HEK293T (cell line): Measurements from ENCODE around the gene NHS.

Source experiments
- ARNT ChIP-seq: fragments of 450-650 bp; IDR thresholded peaks from 2 replicates; pipeline ENCODE4 v1.6.1; 2017; ENCODE audit warnings: mild to moderate bottlenecking
- BHLHE40 ChIP-seq: fragments of 450-650 bp; IDR thresholded peaks from 2 replicates; pipeline ENCODE4 v1.6.1; 2016; ENCODE audit warnings: mild to moderate bottlenecking, moderate library complexity, borderline replicate concordance
- CTBP1 ChIP-seq: fragments of 450-650 bp; IDR thresholded peaks from 2 replicates; pipeline ENCODE4 v1.6.1; 2016; ENCODE audit warnings: borderline replicate concordance
- ELF4 ChIP-seq: fragments of 450-650 bp; IDR thresholded peaks from 2 replicates; pipeline ENCODE4 v1.6.1; 2017; ENCODE audit warnings: antibody characterized with exemption
- FOXK2 ChIP-seq: fragments of 450-650 bp; IDR thresholded peaks from 2 replicates; pipeline ENCODE4 v1.6.1; 2016; ENCODE audit warnings: mild to moderate bottlenecking
- FOXM1 ChIP-seq: fragments of 450-650 bp; IDR thresholded peaks from 2 replicates; pipeline ENCODE4 v1.6.1; 2017; ENCODE audit warnings: mild to moderate bottlenecking, borderline replicate concordance
- HDGF ChIP-seq: fragments of 450-650 bp; IDR thresholded peaks from 2 replicates; pipeline ENCODE4 v1.6.1; 2017; ENCODE audit warnings: antibody characterized with exemption, borderline replicate concordance
- LEF1 ChIP-seq: fragments of 450-650 bp; IDR thresholded peaks from 2 replicates; pipeline ENCODE4 v1.6.1; 2017; ENCODE audit warnings: mild to moderate bottlenecking, borderline replicate concordance
- NFRKB ChIP-seq: fragments of 450-650 bp; IDR thresholded peaks from 2 replicates; pipeline ENCODE4 v1.6.1; 2016; ENCODE audit warnings: mild to moderate bottlenecking, moderate library complexity
- SP1 ChIP-seq: fragments of 450-650 bp; IDR thresholded peaks from 2 replicates; pipeline ENCODE4 v1.6.1; 2017
- SUZ12 ChIP-seq: fragments of 450-650 bp; IDR thresholded peaks from 2 replicates; pipeline ENCODE4 v1.6.1; 2016; ENCODE audit warnings: mild to moderate bottlenecking
- TARDBP ChIP-seq: fragments of 450-650 bp; IDR thresholded peaks from 2 replicates; pipeline ENCODE4 v1.6.1; 2016
- TF ChIP-seq, protein P1 (sequence below): fragments of 450-650 bp; IDR thresholded peaks from 2 replicates; pipeline ENCODE4 v1.6.1; 2016

DNA sequence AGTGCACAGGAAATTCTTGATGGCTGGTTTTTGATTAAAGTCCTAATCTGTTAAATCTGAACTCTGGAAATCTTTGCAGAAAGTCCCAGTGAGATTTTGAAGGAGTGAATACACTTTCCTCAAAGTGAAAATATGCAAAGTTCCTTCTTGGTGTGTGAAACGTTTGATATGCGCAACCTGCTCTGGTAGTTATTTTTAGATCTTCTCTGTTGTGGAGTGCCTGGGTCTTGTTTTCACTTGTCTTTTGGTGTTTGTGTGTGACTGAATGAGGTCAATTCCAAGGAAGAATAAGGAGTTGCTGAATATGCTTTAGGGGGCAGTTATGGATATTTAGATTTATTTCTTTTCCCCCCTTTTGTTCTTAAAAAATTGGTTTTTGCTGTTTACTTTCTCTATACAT is 404.0 kb downstream of the NHS start:
- TF ChIP-seq TARDBP (no peak), SP1 (no peak), LEF1 (no peak), SUZ12 (no peak), FOXM1 (no peak), BHLHE40 (no peak), NFRKB (no peak), ELF4 (no peak), CTBP1 (no peak), ARNT (no peak), HDGF (no peak), FOXK2 (no peak)
- TF ChIP-seq, protein P1, sequence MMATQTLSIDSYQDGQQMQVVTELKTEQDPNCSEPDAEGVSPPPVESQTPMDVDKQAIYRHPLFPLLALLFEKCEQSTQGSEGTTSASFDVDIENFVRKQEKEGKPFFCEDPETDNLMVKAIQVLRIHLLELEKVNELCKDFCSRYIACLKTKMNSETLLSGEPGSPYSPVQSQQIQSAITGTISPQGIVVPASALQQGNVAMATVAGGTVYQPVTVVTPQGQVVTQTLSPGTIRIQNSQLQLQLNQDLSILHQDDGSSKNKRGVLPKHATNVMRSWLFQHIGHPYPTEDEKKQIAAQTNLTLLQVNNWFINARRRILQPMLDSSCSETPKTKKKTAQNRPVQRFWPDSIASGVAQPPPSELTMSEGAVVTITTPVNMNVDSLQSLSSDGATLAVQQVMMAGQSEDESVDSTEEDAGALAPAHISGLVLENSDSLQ = no peak
